Fibroblast of upper back skin (primary cell): ENCODE data around the gene C3orf18.

Experiments used
- DNase-seq: peaks from one replicate; pipeline ENCODE4 v3.0.0-alpha.2; 2013

The C3orf18 gene

GRCh38 chr3:50603261-50604109 lies 35.9 kb upstream of the C3orf18 start:
- no peak for DNase-seq

GRCh38 chr3:50602595-50603191 lies 35.1 kb upstream of the C3orf18 start:
- no peak for DNase-seq

- peak; percentile 97 for DNase-seq
Measured at GRCh38 chr3:50600841-50601591, 33.5 kb upstream of the C3orf18 start.

- no peak for DNase-seq
Measured at GRCh38 chr3:50600141-50600753, 32.7 kb upstream of the C3orf18 start.

- no peak for DNase-seq
Measured at GRCh38 chr3:50599716-50600118, 32.2 kb upstream of the C3orf18 start.

- no peak for DNase-seq
Measured at GRCh38 chr3:50599115-50599715, 31.7 kb upstream of the C3orf18 start.

- DNase-seq: no peak
Measured at GRCh38 chr3:50594253-50594785, 26.8 kb upstream of the C3orf18 start.

- DNase-seq: no peak
Measured at GRCh38 chr3:50592568-50592967, 25.0 kb upstream of the C3orf18 start.

- no peak for DNase-seq
Measured at GRCh38 chr3:50591196-50591741, 23.7 kb upstream of the C3orf18 start.

- peak; percentile 41 for DNase-seq
Measured at GRCh38 chr3:50588759-50589433, 21.3 kb upstream of the C3orf18 start.

- DNase-seq: no peak
Measured at GRCh38 chr3:50587806-50588758, 20.5 kb upstream of the C3orf18 start.

GRCh38 chr3:50587373-50587772 lies 19.8 kb upstream of the C3orf18 start:
- DNase-seq: no peak

GRCh38 chr3:50586763-50587070 lies 19.2 kb upstream of the C3orf18 start:
- no peak for DNase-seq

GRCh38 chr3:50585919-50586762 lies 18.6 kb upstream of the C3orf18 start:
- no peak for DNase-seq

GRCh38 chr3:50584391-50584790 lies 16.8 kb upstream of the C3orf18 start:
- peak; percentile 61 for DNase-seq

GRCh38 chr3:50583897-50584296 lies 16.4 kb upstream of the C3orf18 start:
- no peak for DNase-seq

GRCh38 chr3:50582083-50582482 lies 14.5 kb upstream of the C3orf18 start:
- no peak for DNase-seq

- no peak for DNase-seq
Measured at GRCh38 chr3:50581459-50581842, 13.9 kb upstream of the C3orf18 start.

- DNase-seq: no peak
Measured at GRCh38 chr3:50580683-50581458, 13.3 kb upstream of the C3orf18 start.
